A549 (cell line): Measurements from ENCODE around the gene SKIC2. TPM values are rescaled to one million over a fixed set of nuclear protein-coding genes. Genes with fewer than 3 reads are reported as not detected.

Experiments used
- ATAC-seq, 2 experiments: fragments of 200-7000 bp in 1 of 2; fragments of >200 bp in 1 of 2; cut with Nextera tagmentation in 1 of 2; cut with Tn5 transposase in 1 of 2; 3 replicates each; pipeline versions ENCODE4 v1.8.0 to v1.9.1; 2018 to 2020; ENCODE audit warnings: mild to moderate bottlenecking in 1 of 2, moderate library complexity in 1 of 2
- CTCF ChIA-PET: fragments of 300-600 bp; sonication (Branson Sonifier 250); formaldehyde crosslinking; extraction: SDS; loops from one replicate; lab custom pipeline; 2021; ENCODE audit warnings: antibody characterized with exemption, inconsistent platforms; lab: Yijun Ruan, JAX
- POLR2A ChIA-PET: fragments of 350-600 bp; formaldehyde crosslinking; extraction: SDS; loops from one replicate; lab custom pipeline; 2021; ENCODE audit warnings: antibody characterized with exemption, inconsistent platforms; lab: Yijun Ruan, JAX
- DNase-seq, 2 experiments: peaks; one replicate each; pipeline versions ENCODE4 v3.0.0 to v3.0.0-alpha.2; 2011 to 2016; ENCODE audit warnings: low read depth in 1 of 2, low spot score in 1 of 2
- FAIRE-seq: peaks from 2 replicates; lab custom pipeline; 2011; peaks lifted over from hg19 to GRCh38; lab: Jason Lieb, UNC
- H3K27ac ChIP-seq, 2 experiments: fragments of >200 bp; sonication (Bioruptor Twin); formaldehyde crosslinking; 3 replicates each; pipeline ENCODE4 v1.5.1; 2016 to 2017
- H3K4me1 ChIP-seq: fragments of >200 bp; sonication (Bioruptor Twin); formaldehyde crosslinking; 3 replicates; pipeline ENCODE4 v1.6.1; 2016
- H3K4me2 ChIP-seq: fragments of >200 bp; sonication (Bioruptor Twin); formaldehyde crosslinking; 3 replicates; pipeline ENCODE4 v1.6.1; 2016
- H3K4me3 ChIP-seq: fragments of >200 bp; sonication (Bioruptor Twin); formaldehyde crosslinking; 3 replicates; pipeline ENCODE4 v1.5.1; 2016
- H3K9me3 ChIP-seq: fragments of >200 bp; sonication (Bioruptor Twin); formaldehyde crosslinking; 3 replicates; pipeline ENCODE4 v1.6.1; 2016
- BHLHE40 ChIP-seq: IDR thresholded peaks from 2 replicates; pipeline ENCODE4 v1.6.1; 2012; ENCODE audit warnings: low read depth, low read length, inconsistent platforms
- EP300 ChIP-seq, 2 experiments: fragments of >200 bp; sonication (Bioruptor Twin); formaldehyde crosslinking; IDR thresholded peaks; 2 replicates in 1 of 2; 3 replicates in 1 of 2; pipeline ENCODE4 v1.6.1; 2016 to 2017
- FOSL2 ChIP-seq, 2 experiments: fragments of 450-650 bp in 1 of 2; fragments of >200 bp in 1 of 2; sonication (Bioruptor Twin) in 1 of 2; formaldehyde crosslinking; IDR thresholded peaks; 2 replicates each; pipeline versions ENCODE4 v1.5.0 to v1.6.1; 2016 to 2020; ENCODE audit warnings: mild to moderate bottlenecking in 1 of 2, moderate library complexity in 1 of 2
- NFE2L2 ChIP-seq: fragments of 150-350 bp; conservative IDR thresholded peaks from 2 replicates; pipeline ENCODE4 v1.6.1; 2014; ENCODE audit warnings: low read length
- NPAS2 ChIP-seq: fragments of 250-450 bp; sonication (Bioruptor Pico); IDR thresholded peaks from 2 replicates; pipeline ENCODE4 v1.8.0; 2022; ENCODE audit warnings: mild to moderate bottlenecking, moderate library complexity, borderline replicate concordance
- PHF8 ChIP-seq: fragments of 200-600 bp; sonication (generic); IDR thresholded peaks from 2 replicates; pipeline ENCODE4 v1.6.1; 2016; ENCODE audit warnings: low read depth, mild to moderate bottlenecking, antibody characterized with exemption, moderate library complexity, borderline replicate concordance
- RAD21 ChIP-seq, 2 experiments: fragments of >200 bp in 1 of 2; sonication (Bioruptor Twin) in 1 of 2; formaldehyde crosslinking in 1 of 2; IDR thresholded peaks in 1 of 2; conservative IDR thresholded peaks in 1 of 2; 2 replicates in 1 of 2; 3 replicates in 1 of 2; pipeline ENCODE4 v1.6.1; 2012 to 2018; ENCODE audit warnings: inconsistent platforms in 1 of 2
- RARB ChIP-seq: fragments of 250-450 bp; sonication (Bioruptor Pico); IDR thresholded peaks from 2 replicates; pipeline ENCODE4 v1.8.0; 2021; ENCODE audit warnings: mild to moderate bottlenecking, moderate library complexity
- RCOR1 ChIP-seq: fragments of 150-350 bp; IDR thresholded peaks from 2 replicates; pipeline ENCODE4 v1.6.1; 2014; ENCODE audit warnings: antibody characterized with exemption, low read length, low read depth
- SMC3 ChIP-seq: fragments of >200 bp; sonication (Bioruptor Twin); formaldehyde crosslinking; IDR thresholded peaks from 3 replicates; pipeline ENCODE4 v1.6.1; 2018; ENCODE audit warnings: inconsistent platforms
- TFCP2L1 ChIP-seq: fragments of 250-450 bp; sonication (Bioruptor Pico); IDR thresholded peaks from 2 replicates; pipeline ENCODE4 v1.5.0; 2021; ENCODE audit warnings: mild to moderate bottlenecking
- ZFP36 ChIP-seq: fragments of 450-650 bp; IDR thresholded peaks from 2 replicates; pipeline ENCODE4 v1.6.1; 2014; ENCODE audit warnings: borderline replicate concordance; ENCODE audit not compliant: partially characterized antibody
- WGBS: methylation state at CpG from one replicate; pipeline ENCODE4 v1.1.6; 2017; ENCODE audit errors: missing lambda C conversion rate; 5-methylcytosine and 5-hydroxymethylcytosine counted together
- polyA plus RNA-seq, 4 experiments: library from polyadenylated mRNA; depleted of rRNA in 3 of 4; stranded (reverse); fragments of >200 nt; fragmentation: RNase III in 1 of 4; extraction: RNeasy Plus Mini Kit Qiagen cat#74134 plus additional on column Dnase treatment in 1 of 4; gene quantifications; 2 replicates in 3 of 4; 3 replicates in 1 of 4; pipeline ENCODE4 v1.2.3, GENCODE V29; 2011 to 2017
- TF ChIP-seq, protein P1 (sequence below): fragments of 150-350 bp; IDR thresholded peaks from 2 replicates; pipeline ENCODE4 v1.6.1; 2014; ENCODE audit warnings: low read depth, mild to moderate bottlenecking, low read length
- TF ChIP-seq, protein P2 (sequence below): IDR thresholded peaks from 2 replicates; pipeline ENCODE4 v1.6.1; 2012
- TF ChIP-seq, protein P3 (sequence below): fragments of 200-600 bp; sonication (generic); IDR thresholded peaks from 2 replicates; pipeline ENCODE4 v1.6.1; 2016; ENCODE audit warnings: antibody characterized with exemption, mild to moderate bottlenecking, moderate library complexity
- TF ChIP-seq, protein P4 (sequence below): IDR thresholded peaks from 2 replicates; pipeline ENCODE4 v1.6.1; 2012; ENCODE audit warnings: low read depth, borderline replicate concordance

Gene SKIC2
- polyA plus RNA-seq, 2 of the 4 experiments (the other 2 are of a cell fraction): 20.8 to 37.5 TPM

DNA sequence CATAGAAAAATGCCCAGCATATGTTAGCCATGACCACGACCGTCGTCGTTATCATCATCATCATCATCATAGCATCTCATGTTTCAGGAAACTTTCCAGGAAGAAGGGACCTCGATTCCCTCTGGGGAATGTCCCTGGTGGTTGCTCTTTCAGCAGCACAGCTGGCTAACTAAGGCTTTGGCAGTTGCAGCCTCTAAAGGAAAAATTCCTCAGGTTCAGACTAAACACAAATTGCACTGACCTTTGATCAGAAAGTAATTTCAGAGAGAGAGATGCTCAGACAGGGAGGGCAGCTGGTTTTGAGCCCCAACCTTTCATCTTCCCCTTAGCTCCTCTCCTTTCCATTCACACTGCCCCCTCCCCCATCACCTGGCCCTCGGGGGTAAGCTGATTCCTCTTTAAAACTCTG is 18.7 kb upstream of the SKIC2 start:
- WGBS: 14% methylated on average over 3 of the region's 6 CpGs
- H3K27ac ChIP-seq: peak overlapping the region in 1 of 2 experiments; percentile 50; a peak in 2 of 6 replicates
- H3K4me3 ChIP-seq: no peak overlapping the region
- peak overlapping the region; percentile 35; the same call in 2 of the 3 replicates for H3K4me2 ChIP-seq
- TF ChIP-seq, protein P1, sequence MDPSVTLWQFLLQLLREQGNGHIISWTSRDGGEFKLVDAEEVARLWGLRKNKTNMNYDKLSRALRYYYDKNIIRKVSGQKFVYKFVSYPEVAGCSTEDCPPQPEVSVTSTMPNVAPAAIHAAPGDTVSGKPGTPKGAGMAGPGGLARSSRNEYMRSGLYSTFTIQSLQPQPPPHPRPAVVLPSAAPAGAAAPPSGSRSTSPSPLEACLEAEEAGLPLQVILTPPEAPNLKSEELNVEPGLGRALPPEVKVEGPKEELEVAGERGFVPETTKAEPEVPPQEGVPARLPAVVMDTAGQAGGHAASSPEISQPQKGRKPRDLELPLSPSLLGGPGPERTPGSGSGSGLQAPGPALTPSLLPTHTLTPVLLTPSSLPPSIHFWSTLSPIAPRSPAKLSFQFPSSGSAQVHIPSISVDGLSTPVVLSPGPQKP: no peak
- no peak for TF ChIP-seq FOSL2 (IDR thresholded peaks at IDR 0.05)
- no peak for TF ChIP-seq FOSL2 (CRISPR knock-in tag; IDR thresholded peaks at IDR 0.05)
- TF ChIP-seq RARB (CRISPR knock-in tag): no peak
- TF ChIP-seq, protein P2, sequence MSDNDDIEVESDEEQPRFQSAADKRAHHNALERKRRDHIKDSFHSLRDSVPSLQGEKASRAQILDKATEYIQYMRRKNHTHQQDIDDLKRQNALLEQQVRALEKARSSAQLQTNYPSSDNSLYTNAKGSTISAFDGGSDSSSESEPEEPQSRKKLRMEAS: no peak
- TF ChIP-seq NFE2L2: no peak
- no peak for TF ChIP-seq BHLHE40
- TF ChIP-seq RAD21 (conservative IDR thresholded peaks at IDR 0.05 in 1 of 2, IDR thresholded peaks at IDR 0.05 in 1 of 2): no peak
- TF ChIP-seq, protein P3, sequence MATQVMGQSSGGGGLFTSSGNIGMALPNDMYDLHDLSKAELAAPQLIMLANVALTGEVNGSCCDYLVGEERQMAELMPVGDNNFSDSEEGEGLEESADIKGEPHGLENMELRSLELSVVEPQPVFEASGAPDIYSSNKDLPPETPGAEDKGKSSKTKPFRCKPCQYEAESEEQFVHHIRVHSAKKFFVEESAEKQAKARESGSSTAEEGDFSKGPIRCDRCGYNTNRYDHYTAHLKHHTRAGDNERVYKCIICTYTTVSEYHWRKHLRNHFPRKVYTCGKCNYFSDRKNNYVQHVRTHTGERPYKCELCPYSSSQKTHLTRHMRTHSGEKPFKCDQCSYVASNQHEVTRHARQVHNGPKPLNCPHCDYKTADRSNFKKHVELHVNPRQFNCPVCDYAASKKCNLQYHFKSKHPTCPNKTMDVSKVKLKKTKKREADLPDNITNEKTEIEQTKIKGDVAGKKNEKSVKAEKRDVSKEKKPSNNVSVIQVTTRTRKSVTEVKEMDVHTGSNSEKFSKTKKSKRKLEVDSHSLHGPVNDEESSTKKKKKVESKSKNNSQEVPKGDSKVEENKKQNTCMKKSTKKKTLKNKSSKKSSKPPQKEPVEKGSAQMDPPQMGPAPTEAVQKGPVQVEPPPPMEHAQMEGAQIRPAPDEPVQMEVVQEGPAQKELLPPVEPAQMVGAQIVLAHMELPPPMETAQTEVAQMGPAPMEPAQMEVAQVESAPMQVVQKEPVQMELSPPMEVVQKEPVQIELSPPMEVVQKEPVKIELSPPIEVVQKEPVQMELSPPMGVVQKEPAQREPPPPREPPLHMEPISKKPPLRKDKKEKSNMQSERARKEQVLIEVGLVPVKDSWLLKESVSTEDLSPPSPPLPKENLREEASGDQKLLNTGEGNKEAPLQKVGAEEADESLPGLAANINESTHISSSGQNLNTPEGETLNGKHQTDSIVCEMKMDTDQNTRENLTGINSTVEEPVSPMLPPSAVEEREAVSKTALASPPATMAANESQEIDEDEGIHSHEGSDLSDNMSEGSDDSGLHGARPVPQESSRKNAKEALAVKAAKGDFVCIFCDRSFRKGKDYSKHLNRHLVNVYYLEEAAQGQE: no peak
- no peak for TF ChIP-seq EP300 (IDR thresholded peaks at IDR 0.05)
- TF ChIP-seq TFCP2L1 (CRISPR knock-in tag): no peak
- no peak for TF ChIP-seq RCOR1
- TF ChIP-seq, protein P4, sequence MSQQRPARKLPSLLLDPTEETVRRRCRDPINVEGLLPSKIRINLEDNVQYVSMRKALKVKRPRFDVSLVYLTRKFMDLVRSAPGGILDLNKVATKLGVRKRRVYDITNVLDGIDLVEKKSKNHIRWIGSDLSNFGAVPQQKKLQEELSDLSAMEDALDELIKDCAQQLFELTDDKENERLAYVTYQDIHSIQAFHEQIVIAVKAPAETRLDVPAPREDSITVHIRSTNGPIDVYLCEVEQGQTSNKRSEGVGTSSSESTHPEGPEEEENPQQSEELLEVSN: no peak
- TF ChIP-seq SMC3: no peak
- TF ChIP-seq ZFP36: no peak
- no peak for DNase-seq
- H3K9me3 ChIP-seq: no peaks in the 10 kb centered on the region
- ATAC-seq: peak in 1 of 2 experiments; percentile 16; a peak in 1 of 6 replicates
- ChIA-PET CTCF (interaction anchor here (0.5 to 2.9 kb wide), 4 partner anchors 12 to 244 kb away, joined by 3 to 11 read pairs (median 3); no protein-coding TSS in a partner anchor), POLR2A (interaction anchor here (1.2 kb wide), 1 partner anchor 12 kb away, joined by 4 read pairs; no protein-coding TSS in a partner anchor)
- no peak for FAIRE-seq
- H3K4me1 ChIP-seq: peaks cover 21% of the 10 kb centered on the region

DNA sequence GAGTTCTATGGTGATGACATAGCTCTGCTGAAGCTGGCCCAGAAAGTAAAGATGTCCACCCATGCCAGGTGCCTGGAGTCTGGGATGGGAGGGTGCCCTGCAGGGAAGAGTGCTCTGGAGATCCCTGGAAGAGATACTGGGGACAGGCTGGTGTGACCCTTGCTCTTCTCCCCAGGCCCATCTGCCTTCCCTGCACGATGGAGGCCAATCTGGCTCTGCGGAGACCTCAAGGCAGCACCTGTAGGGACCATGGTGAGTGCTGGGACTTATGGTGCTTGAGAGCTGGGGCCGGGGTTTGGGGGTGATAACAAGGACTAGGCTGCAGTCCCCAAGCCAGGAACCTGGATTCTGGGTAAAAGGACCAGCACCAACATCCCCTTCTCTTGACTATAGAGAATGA is 15.2 kb upstream of the SKIC2 start:
- CTCF ChIA-PET: interaction anchor here (2.7 kb wide), 1 partner anchor 9 kb away, joined by 16 read pairs; no protein-coding TSS in a partner anchor

DNA sequence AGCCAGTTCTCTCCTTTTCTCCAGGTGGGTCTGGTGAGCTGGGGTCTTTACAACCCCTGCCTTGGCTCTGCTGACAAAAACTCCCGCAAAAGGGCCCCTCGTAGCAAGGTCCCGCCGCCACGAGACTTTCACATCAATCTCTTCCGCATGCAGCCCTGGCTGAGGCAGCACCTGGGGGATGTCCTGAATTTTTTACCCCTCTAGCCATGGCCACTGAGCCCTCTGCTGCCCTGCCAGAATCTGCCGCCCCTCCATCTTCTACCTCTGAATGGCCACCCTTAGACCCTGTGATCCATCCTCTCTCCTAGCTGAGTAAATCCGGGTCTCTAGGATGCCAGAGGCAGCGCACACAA is 13.8 kb upstream of the SKIC2 start:
- ATAC-seq: no peak
- H3K4me1 ChIP-seq: peaks cover 31% of the 10 kb centered on the region
- no peak for TF ChIP-seq NPAS2 (CRISPR knock-in tag)
- ChIA-PET POLR2A (interaction anchor here (1.0 to 1.6 kb wide), 2 partner anchors 43 to 47 kb away, joined by 5 to 14 read pairs; partner anchors contain the start of gene EHMT2), CTCF (no interaction called here)
- H3K4me3 ChIP-seq: no peak overlapping the region
- H3K4me2 ChIP-seq: peak overlapping the region; percentile 70
- FAIRE-seq: no peak
- DNase-seq: no peak
- H3K27ac ChIP-seq: peak overlapping the region; percentile 17 to 83; a peak in 4 of 6 replicates
- 73% methylated on average over 9 of the region's 9 CpGs for WGBS
- no peaks in the 10 kb centered on the region for H3K9me3 ChIP-seq

More for the DNA sequence above, 15.2 kb upstream of the SKIC2 start:
- WGBS: 83% methylated on average over 2 of the region's 3 CpGs
- POLR2A ChIA-PET: no interaction called here
- no peak overlapping the region for H3K27ac ChIP-seq
- FAIRE-seq (no peak), ATAC-seq (no peak), DNase-seq (no peak)
- H3K4me1 ChIP-seq: peaks cover 32% of the 10 kb centered on the region
- no peaks in the 10 kb centered on the region for H3K9me3 ChIP-seq
- H3K4me3 ChIP-seq: no peak overlapping the region
- TF ChIP-seq PHF8: no peak
- TF ChIP-seq, all 56 proteins: peak for 0
- H3K4me2 ChIP-seq: no peak overlapping the region
